A549 (cell line): ENCODE results near the gene FMNL2. TPM values are rescaled to one million over a fixed set of nuclear protein-coding genes. Genes with fewer than 3 reads are reported as not detected.

ENCODE experiments used
- ATAC-seq, 2 experiments: fragments of 200-7000 bp in 1 of 2; fragments of >200 bp in 1 of 2; cut with Nextera tagmentation in 1 of 2; cut with Tn5 transposase in 1 of 2; 3 replicates each; pipeline versions ENCODE4 v1.8.0 to v1.9.1; 2018 to 2020; ENCODE audit warnings: mild to moderate bottlenecking in 1 of 2, moderate library complexity in 1 of 2
- CTCF ChIA-PET: fragments of 300-600 bp; sonication (Branson Sonifier 250); formaldehyde crosslinking; extraction: SDS; loops from one replicate; lab custom pipeline; 2021; ENCODE audit warnings: antibody characterized with exemption, inconsistent platforms; lab: Yijun Ruan, JAX
- POLR2A ChIA-PET: fragments of 350-600 bp; formaldehyde crosslinking; extraction: SDS; loops from one replicate; lab custom pipeline; 2021; ENCODE audit warnings: antibody characterized with exemption, inconsistent platforms; lab: Yijun Ruan, JAX
- DNase-seq, 2 experiments: peaks; one replicate each; pipeline versions ENCODE4 v3.0.0 to v3.0.0-alpha.2; 2011 to 2016; ENCODE audit warnings: low read depth in 1 of 2, low spot score in 1 of 2
- FAIRE-seq: peaks from 2 replicates; lab custom pipeline; 2011; peaks lifted over from hg19 to GRCh38; lab: Jason Lieb, UNC
- H3K27ac ChIP-seq, 2 experiments: fragments of >200 bp; sonication (Bioruptor Twin); formaldehyde crosslinking; 3 replicates each; pipeline ENCODE4 v1.5.1; 2016 to 2017
- H3K4me1 ChIP-seq: fragments of >200 bp; sonication (Bioruptor Twin); formaldehyde crosslinking; 3 replicates; pipeline ENCODE4 v1.6.1; 2016
- H3K4me2 ChIP-seq: fragments of >200 bp; sonication (Bioruptor Twin); formaldehyde crosslinking; 3 replicates; pipeline ENCODE4 v1.6.1; 2016
- H3K4me3 ChIP-seq: fragments of >200 bp; sonication (Bioruptor Twin); formaldehyde crosslinking; 3 replicates; pipeline ENCODE4 v1.5.1; 2016
- H3K9me3 ChIP-seq: fragments of >200 bp; sonication (Bioruptor Twin); formaldehyde crosslinking; 3 replicates; pipeline ENCODE4 v1.6.1; 2016
- ATOH8 ChIP-seq: fragments of 250-450 bp; sonication (Bioruptor Pico); IDR thresholded peaks from 2 replicates; pipeline ENCODE4 v1.5.0; 2020; ENCODE audit warnings: low read depth, mild to moderate bottlenecking, moderate library complexity
- CBX8 ChIP-seq: fragments of 200-600 bp; sonication (generic); IDR thresholded peaks from 2 replicates; pipeline ENCODE4 v1.6.1; 2016
- CEBPB ChIP-seq, 2 experiments: fragments of >200 bp in 1 of 2; sonication (Bioruptor Twin) in 1 of 2; formaldehyde crosslinking in 1 of 2; IDR thresholded peaks; 2 replicates each; pipeline ENCODE4 v1.6.1; 2012 to 2016
- CHD2 ChIP-seq: fragments of 150-350 bp; IDR thresholded peaks from 2 replicates; pipeline ENCODE4 v1.6.1; 2014; ENCODE audit warnings: low read length; ENCODE audit not compliant: partially characterized antibody
- EHMT2 ChIP-seq: fragments of 200-600 bp; sonication (generic); IDR thresholded peaks from 2 replicates; pipeline ENCODE4 v1.6.1; 2016; ENCODE audit warnings: antibody characterized with exemption, low read depth, mild to moderate bottlenecking, moderate library complexity
- EP300 ChIP-seq, 2 experiments: fragments of >200 bp; sonication (Bioruptor Twin); formaldehyde crosslinking; IDR thresholded peaks; 2 replicates in 1 of 2; 3 replicates in 1 of 2; pipeline ENCODE4 v1.6.1; 2016 to 2017
- HDAC2 ChIP-seq: fragments of 200-600 bp; sonication (generic); IDR thresholded peaks from 2 replicates; pipeline ENCODE4 v1.6.1; 2016
- HES2 ChIP-seq: fragments of >200 bp; sonication (Bioruptor Twin); formaldehyde crosslinking; IDR thresholded peaks from 2 replicates; pipeline ENCODE4 v1.6.1; 2016
- HMGXB4 ChIP-seq: fragments of 250-450 bp; sonication (Bioruptor Pico); IDR thresholded peaks from 2 replicates; pipeline ENCODE4 v1.5.0; 2021; ENCODE audit warnings: mild to moderate bottlenecking, moderate library complexity, borderline replicate concordance
- JUNB ChIP-seq: fragments of >200 bp; sonication (Bioruptor Twin); formaldehyde crosslinking; IDR thresholded peaks from 2 replicates; pipeline ENCODE4 v1.6.1; 2016
- KDM5A ChIP-seq: fragments of 200-600 bp; sonication (generic); IDR thresholded peaks from 2 replicates; pipeline ENCODE4 v1.6.1; 2016; ENCODE audit warnings: antibody characterized with exemption, mild to moderate bottlenecking
- MAFK ChIP-seq: fragments of 450-650 bp; IDR thresholded peaks from 2 replicates; pipeline ENCODE4 v1.6.1; 2014; ENCODE audit not compliant: partially characterized antibody
- NFE2L2 ChIP-seq: fragments of 150-350 bp; conservative IDR thresholded peaks from 2 replicates; pipeline ENCODE4 v1.6.1; 2014; ENCODE audit warnings: low read length
- NPAS2 ChIP-seq: fragments of 250-450 bp; sonication (Bioruptor Pico); IDR thresholded peaks from 2 replicates; pipeline ENCODE4 v1.8.0; 2022; ENCODE audit warnings: mild to moderate bottlenecking, moderate library complexity, borderline replicate concordance
- NR3C1 ChIP-seq: fragments of >200 bp; sonication (Bioruptor Twin); formaldehyde crosslinking; IDR thresholded peaks from 3 replicates; pipeline ENCODE4 v1.6.1; 2017
- RNF2 ChIP-seq: fragments of 200-600 bp; sonication (generic); IDR thresholded peaks from 2 replicates; pipeline ENCODE4 v1.6.1; 2016; ENCODE audit warnings: low read depth, mild to moderate bottlenecking, antibody characterized with exemption, moderate library complexity, borderline replicate concordance
- USF2 ChIP-seq: fragments of 450-650 bp; IDR thresholded peaks from 2 replicates; pipeline ENCODE4 v1.6.1; 2014; ENCODE audit warnings: antibody characterized with exemption
- WGBS: methylation state at CpG from one replicate; pipeline ENCODE4 v1.1.6; 2017; ENCODE audit errors: missing lambda C conversion rate; 5-methylcytosine and 5-hydroxymethylcytosine counted together
- polyA plus RNA-seq, 4 experiments: library from polyadenylated mRNA; depleted of rRNA in 3 of 4; stranded (reverse); fragments of >200 nt; fragmentation: RNase III in 1 of 4; extraction: RNeasy Plus Mini Kit Qiagen cat#74134 plus additional on column Dnase treatment in 1 of 4; gene quantifications; 2 replicates in 3 of 4; 3 replicates in 1 of 4; pipeline ENCODE4 v1.2.3, GENCODE V29; 2011 to 2017

Gene FMNL2
- polyA plus RNA-seq, 2 of the 4 experiments (the other 2 are of a cell fraction), result 27.9 to 36.5 TPM

GRCh38 chr2:152475982-152476381, 141.0 kb downstream of the FMNL2 start (continued):
- no peak for TF ChIP-seq NFE2L2
- peak in 1 of 2 experiments; percentile 38; a peak in 1 of 4 replicates for TF ChIP-seq CEBPB (IDR thresholded peaks at IDR 0.05)
- peak; percentile 27; the same call in 1 of the 2 replicates for TF ChIP-seq JUNB
- TF ChIP-seq, all 56 proteins: peak for 6

GRCh38 chr2:152477347-152478092, 142.5 kb downstream of the FMNL2 start:
- peak overlapping the region; percentile 45 for H3K4me2 ChIP-seq
- H3K27ac ChIP-seq, result peak overlapping the region; percentile 44 to 46; a peak in 4 of 6 replicates
- DNase-seq, result no peak
- H3K9me3 ChIP-seq, result no peaks in the 10 kb centered on the region
- TF ChIP-seq HES2 (no peak), MAFK (peak; percentile 62), CEBPB (IDR thresholded peaks at IDR 0.05) (0 out of 4 replicates have a peak, but pooled peaks of 1 of the 2 experiments have one; percentile 5), HDAC2 (no peak)
- ATAC-seq, result no peak
- no peak overlapping the region for H3K4me3 ChIP-seq
- WGBS, result 66% methylated on average over 6 of the region's 6 CpGs
- ChIA-PET CTCF (interaction anchor here (0.7 to 1.8 kb wide), 3 partner anchors 11 to 293 kb away, joined by 3 to 4 read pairs (median 4); no protein-coding TSS in a partner anchor), POLR2A (no interaction called here)
- FAIRE-seq, result no peak
- peaks cover 71% of the 10 kb centered on the region for H3K4me1 ChIP-seq

GRCh38 chr2:152479282-152479681, 144.3 kb downstream of the FMNL2 start:
- TF ChIP-seq USF2 (no peak), EHMT2 (no peak), CBX8 (no peak), HMGXB4 (CRISPR knock-in tag) (no peak), NR3C1 (no peak), EP300 (IDR thresholded peaks at IDR 0.05) (no peak), KDM5A (no peak), ATOH8 (CRISPR knock-in tag) (no peak), RNF2 (no peak), NPAS2 (CRISPR knock-in tag) (no peak), CHD2 (no peak)
- Histone ChIP-seq H3K4me1 (peaks cover 70% of the 10 kb centered on the region), H3K9me3 (no peaks in the 10 kb centered on the region), H3K27ac (peak overlapping the region in 1 of 2 experiments; percentile 14; a peak in 1 of 6 replicates), H3K4me3 (no peak overlapping the region), H3K4me2 (no peak overlapping the region)
- CTCF ChIA-PET, result interaction anchor here (0.7 to 1.0 kb wide), 3 partner anchors 11 to 18 kb away, joined by 3 read pairs; no protein-coding TSS in a partner anchor
- 91% methylated on average over 3 of the region's 3 CpGs for WGBS
- FAIRE-seq, result no peak
- ATAC-seq, result no peak
- no peak for DNase-seq
- POLR2A ChIA-PET, result no interaction called here
